Ramos (cell line): Measurements from ENCODE around the gene PIWIL1.

Experiments
- in situ Hi-C: fragments of 300-500 bp; cut with MboI; formaldehyde crosslinking; loops from one replicate; pipeline ENCODE4 v1.14.3; 2022; ENCODE audit warnings: low sequenced_read_pairs; ENCODE audit not compliant: unreplicated experiment

Gene PIWIL1

GRCh38 chr12:130335517-130336392, 1.9 kb upstream of the PIWIL1 start:
- in situ Hi-C loops = loop anchor here (10.0 kb wide), 1 partner anchor 291 kb away; no protein-coding TSS in a partner anchor

GRCh38 chr12:130336723-130337487, 782 bp upstream of the PIWIL1 start:
- in situ Hi-C loops = loop anchor here (10.0 kb wide), 1 partner anchor 292 kb away; no protein-coding TSS in a partner anchor

GRCh38 chr12:130338794-130339601, 1.3 kb downstream of the PIWIL1 start:
- in situ Hi-C loops = loop anchor here (10.0 kb wide), 1 partner anchor 294 kb away; no protein-coding TSS in a partner anchor

GRCh38 chr12:130339951-130340350, 2.3 kb downstream of the PIWIL1 start:
- in situ Hi-C loops = loop anchor here (10.0 kb wide), 1 partner anchor 295 kb away; no protein-coding TSS in a partner anchor

- in situ Hi-C loops = no loop called here
Measured at GRCh38 chr12:130342442-130342841, 4.8 kb downstream of the PIWIL1 start.

GRCh38 chr12:130342842-130343241, 5.2 kb downstream of the PIWIL1 start:
- in situ Hi-C loops = no loop called here

GRCh38 chr12:130344529-130344928, 6.8 kb downstream of the PIWIL1 start:
- in situ Hi-C loops = no loop called here

GRCh38 chr12:130345292-130345691, 7.6 kb downstream of the PIWIL1 start:
- in situ Hi-C loops = no loop called here

GRCh38 chr12:130347588-130347987, 9.9 kb downstream of the PIWIL1 start:
- in situ Hi-C loops = no loop called here

- in situ Hi-C loops = no loop called here
Measured at GRCh38 chr12:130350715-130351114, 13.0 kb downstream of the PIWIL1 start.

GRCh38 chr12:130351326-130351725, 13.6 kb downstream of the PIWIL1 start:
- in situ Hi-C loops = no loop called here

GRCh38 chr12:130353081-130353480, 15.4 kb downstream of the PIWIL1 start:
- in situ Hi-C loops = no loop called here

- in situ Hi-C loops = no loop called here
Measured at GRCh38 chr12:130354407-130354806, 16.7 kb downstream of the PIWIL1 start.

- in situ Hi-C loops = no loop called here
Measured at GRCh38 chr12:130356222-130356621, 18.5 kb downstream of the PIWIL1 start.

- in situ Hi-C loops = no loop called here
Measured at GRCh38 chr12:130357241-130357640, 19.6 kb downstream of the PIWIL1 start.

- in situ Hi-C loops = no loop called here
Measured at GRCh38 chr12:130357729-130358330, 20.1 kb downstream of the PIWIL1 start.

GRCh38 chr12:130362060-130362459, 24.4 kb downstream of the PIWIL1 start:
- in situ Hi-C loops = no loop called here

- in situ Hi-C loops = no loop called here
Measured at GRCh38 chr12:130364578-130364977, 26.9 kb downstream of the PIWIL1 start.

- in situ Hi-C loops = no loop called here
Measured at GRCh38 chr12:130366159-130366558, 28.5 kb downstream of the PIWIL1 start.

GRCh38 chr12:130367003-130367402, 29.3 kb downstream of the PIWIL1 start:
- in situ Hi-C loops = no loop called here
